PC-3 (cell line): Measurements from ENCODE around the gene PTPN1. TPM values are rescaled to one million over a fixed set of nuclear protein-coding genes. Genes with fewer than 3 reads are reported as not detected.

Experiments
- ATAC-seq: fragments of 200-7000 bp; cut with Tn5 transposase; 2 replicates; pipeline ENCODE4 v1.9.1; 2020; ENCODE audit warnings: mild to moderate bottlenecking, moderate library complexity
- BruUV-seq: library from RNA; stranded (reverse); fragments of 400-500 nt; replicated peaks from 2 replicates; lab custom pipeline; 2021; lab: Mats Ljungman, UMichigan
- CTCF ChIA-PET: fragments of 300-600 bp; sonication (Branson Sonifier 250); formaldehyde crosslinking; loops from one replicate; lab custom pipeline; 2022; ENCODE audit warnings: antibody characterized with exemption; lab: Charles Lee
- POLR2A ChIA-PET: fragments of 300-600 bp; sonication (Branson Sonifier 250); formaldehyde crosslinking; loops from one replicate; lab custom pipeline; 2022; ENCODE audit warnings: antibody characterized with exemption; ENCODE audit not compliant: unreplicated experiment; lab: Charles Lee
- DNase-seq: peaks from one replicate; pipeline ENCODE4 v3.0.0-alpha.2; 2015
- H2AFZ ChIP-seq: fragments of 300-600 bp; sonication (generic); 2 replicates; pipeline ENCODE4 v1.6.0; 2016; ENCODE audit warnings: antibody characterized with exemption, low read length
- H3F3A ChIP-seq: fragments of 300-600 bp; sonication (generic); one replicate; pipeline ENCODE4 v1.6.0; 2017; ENCODE audit warnings: antibody characterized with exemption, low read length, control low read depth, mild to moderate bottlenecking; ENCODE audit not compliant: unreplicated experiment
- H3K27ac ChIP-seq: fragments of 300-600 bp; sonication (generic); 2 replicates; pipeline ENCODE4 v1.5.1; 2016; ENCODE audit warnings: mild to moderate bottlenecking, low read length
- H3K27me3 ChIP-seq: fragments of 300-600 bp; sonication (generic); 2 replicates; pipeline ENCODE4 v1.6.1; 2016; ENCODE audit warnings: low read length, mixed read lengths
- H3K36me3 ChIP-seq: fragments of 300-600 bp; sonication (generic); 2 replicates; pipeline ENCODE4 v1.6.1; 2016; ENCODE audit warnings: low read depth, mixed run types, low read length, mixed read lengths
- H3K4me1 ChIP-seq: fragments of 300-600 bp; sonication (generic); 2 replicates; pipeline ENCODE4 v1.5.1; 2016; ENCODE audit warnings: low read length; ENCODE audit not compliant: insufficient read depth
- H3K4me2 ChIP-seq: fragments of 300-600 bp; sonication (generic); 2 replicates; pipeline ENCODE4 v1.6.0; 2016; ENCODE audit warnings: low read length
- H3K4me3 ChIP-seq: fragments of 300-600 bp; sonication (generic); 2 replicates; pipeline ENCODE4 v1.5.1; 2016; ENCODE audit warnings: mild to moderate bottlenecking, low read length, mixed read lengths
- H3K79me2 ChIP-seq: fragments of 300-600 bp; sonication (generic); 2 replicates; pipeline ENCODE4 v1.6.1; 2017; ENCODE audit warnings: low read length, mixed read lengths
- H3K9ac ChIP-seq: fragments of 300-600 bp; sonication (generic); 2 replicates; pipeline ENCODE4 v1.6.0; 2016; ENCODE audit warnings: mild to moderate bottlenecking, low read length
- H3K9me2 ChIP-seq: fragments of 300-600 bp; sonication (generic); replicated peaks from 2 replicates; pipeline ENCODE4 v1.6.1; 2016; ENCODE audit warnings: mixed run types, low read length, mixed read lengths
- H3K9me3 ChIP-seq: fragments of 300-600 bp; sonication (generic); 2 replicates; pipeline ENCODE4 v1.6.1; 2016; ENCODE audit warnings: low read length, mixed read lengths
- H4K20me1 ChIP-seq: fragments of 300-600 bp; sonication (generic); 2 replicates; pipeline ENCODE4 v1.6.1; 2016; ENCODE audit warnings: low read length, mixed read lengths
- EZH2 ChIP-seq: fragments of 300-600 bp; sonication (generic); IDR thresholded peaks from one replicate; pipeline ENCODE4 v1.6.1; 2017; ENCODE audit warnings: antibody characterized with exemption, mild to moderate bottlenecking, low read length; ENCODE audit not compliant: unreplicated experiment
- EZH2phosphoT487 ChIP-seq: fragments of 300-600 bp; sonication (generic); IDR thresholded peaks from 2 replicates; pipeline ENCODE4 v1.6.1; 2018; ENCODE audit warnings: mild to moderate bottlenecking, antibody characterized with exemption, low read length, borderline replicate concordance
- intact Hi-C: fragments of 100-400 bp; cut with micrococcal nuclease; formaldehyde crosslinking; loops from 2 replicates; pipeline ENCODE4 v1.9.0; 2023
- total RNA-seq: library from RNA; depleted of rRNA; stranded (reverse); fragments of >200 nt; gene quantifications from 2 replicates; pipeline ENCODE4 v1.2.3, GENCODE V29; 2014
- TF ChIP-seq, protein P1 (sequence below): fragments of 300-600 bp; sonication (generic); conservative IDR thresholded peaks from 2 replicates; pipeline ENCODE4 v1.5.1; 2017; ENCODE audit warnings: antibody characterized with exemption, low read depth, mild to moderate bottlenecking, low read length

PTPN1 gene
- total RNA-seq, 1 experiment from 2014 or later: 47.7 TPM

DNA sequence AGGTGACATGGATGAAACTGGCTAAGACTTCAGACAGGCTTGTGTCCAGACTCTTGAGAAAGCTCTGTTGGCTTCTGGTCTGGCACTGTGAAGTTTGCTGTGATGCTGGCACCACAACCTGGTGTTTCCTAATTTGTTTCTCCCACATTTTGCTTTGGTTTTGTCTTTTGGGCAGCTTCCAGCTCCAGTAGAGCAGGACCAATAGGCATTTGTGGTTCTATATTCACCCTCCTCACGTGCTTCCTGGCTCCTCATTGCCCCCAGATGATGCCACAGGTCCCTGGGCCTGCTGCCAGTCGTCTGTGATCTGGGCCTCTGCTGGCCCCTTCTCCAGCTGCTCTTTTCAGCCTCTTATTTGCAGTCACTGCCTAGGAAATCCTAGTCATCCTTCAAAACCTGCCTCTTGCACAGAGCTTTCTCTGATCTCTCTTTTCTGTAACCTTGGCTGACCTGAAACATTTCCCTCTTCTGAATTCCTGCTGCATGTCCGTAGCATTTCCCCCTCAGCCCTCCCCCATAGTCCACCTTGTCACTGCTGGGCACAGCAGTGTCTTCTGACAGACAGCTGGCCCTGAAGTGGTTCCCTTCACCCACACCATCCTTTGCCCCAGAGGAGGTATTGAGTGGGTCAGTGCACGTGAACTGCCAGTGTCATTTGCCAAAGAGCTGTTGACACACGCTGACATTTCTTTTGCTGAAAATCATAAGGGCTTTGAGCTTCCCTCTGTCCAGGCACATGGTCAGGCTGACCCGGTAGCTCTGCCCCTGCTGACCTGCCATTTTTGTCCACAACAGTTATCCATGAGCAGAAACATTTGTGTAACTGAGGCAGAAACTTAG is 63.0 kb downstream of the PTPN1 start:
- TF ChIP-seq EZH2: no peak
- TF ChIP-seq, protein P1, sequence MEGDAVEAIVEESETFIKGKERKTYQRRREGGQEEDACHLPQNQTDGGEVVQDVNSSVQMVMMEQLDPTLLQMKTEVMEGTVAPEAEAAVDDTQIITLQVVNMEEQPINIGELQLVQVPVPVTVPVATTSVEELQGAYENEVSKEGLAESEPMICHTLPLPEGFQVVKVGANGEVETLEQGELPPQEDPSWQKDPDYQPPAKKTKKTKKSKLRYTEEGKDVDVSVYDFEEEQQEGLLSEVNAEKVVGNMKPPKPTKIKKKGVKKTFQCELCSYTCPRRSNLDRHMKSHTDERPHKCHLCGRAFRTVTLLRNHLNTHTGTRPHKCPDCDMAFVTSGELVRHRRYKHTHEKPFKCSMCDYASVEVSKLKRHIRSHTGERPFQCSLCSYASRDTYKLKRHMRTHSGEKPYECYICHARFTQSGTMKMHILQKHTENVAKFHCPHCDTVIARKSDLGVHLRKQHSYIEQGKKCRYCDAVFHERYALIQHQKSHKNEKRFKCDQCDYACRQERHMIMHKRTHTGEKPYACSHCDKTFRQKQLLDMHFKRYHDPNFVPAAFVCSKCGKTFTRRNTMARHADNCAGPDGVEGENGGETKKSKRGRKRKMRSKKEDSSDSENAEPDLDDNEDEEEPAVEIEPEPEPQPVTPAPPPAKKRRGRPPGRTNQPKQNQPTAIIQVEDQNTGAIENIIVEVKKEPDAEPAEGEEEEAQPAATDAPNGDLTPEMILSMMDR: no peak
- no TSS peak for BruUV-seq
- no peaks in the 10 kb centered on the region for H3K27me3 ChIP-seq
- no peak overlapping the region for H3K4me3 ChIP-seq
- H3K27ac ChIP-seq: no peak overlapping the region
- CTCF ChIA-PET: interaction anchor here (0.6 kb wide), 1 partner anchor 81 kb away, joined by 8 read pairs; no protein-coding TSS in a partner anchor
- H3K9me2 ChIP-seq: no peaks in the 10 kb centered on the region
- H3K4me1 ChIP-seq: no peaks in the 10 kb centered on the region
- ATAC-seq (no peak), DNase-seq (no peak)
- H3K79me2 ChIP-seq: no peaks in the 10 kb centered on the region
- H4K20me1 ChIP-seq: no peaks in the 10 kb centered on the region
- H3K9ac ChIP-seq: no peak overlapping the region
- POLR2A ChIA-PET: interaction anchor here (0.7 kb wide), 1 partner anchor 384 kb away, joined by 7 read pairs; no protein-coding TSS in a partner anchor
- H3F3A ChIP-seq: no peaks in the 10 kb centered on the region
- no peak overlapping the region for H2AFZ ChIP-seq
- no peak overlapping the region for H3K4me2 ChIP-seq
- H3K9me3 ChIP-seq: no peaks in the 10 kb centered on the region
- intact Hi-C loops: no loop called here
- peaks cover 38% of the 10 kb centered on the region for H3K36me3 ChIP-seq

DNA sequence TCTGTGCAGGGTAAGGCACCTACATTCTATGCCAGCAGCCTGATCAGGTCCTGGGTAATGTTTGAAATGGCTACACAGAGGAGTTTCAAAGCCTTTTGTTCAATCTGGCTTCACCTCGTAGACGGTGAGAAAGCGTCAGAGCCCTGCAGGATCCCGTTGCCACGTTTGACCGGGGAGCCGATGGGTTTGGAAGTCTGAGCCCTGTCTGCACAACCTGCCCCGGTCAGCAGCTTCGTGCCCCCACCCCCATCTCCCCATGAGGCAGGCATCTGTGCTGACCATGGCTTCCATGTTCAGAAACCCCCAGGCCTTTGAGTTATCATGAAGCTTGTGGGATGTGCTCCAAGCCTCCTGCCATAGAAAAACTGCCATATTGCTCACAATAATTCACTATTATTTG is 63.9 kb downstream of the PTPN1 start:
- no TSS peak for BruUV-seq
- no peak overlapping the region for H3K4me2 ChIP-seq
- TF ChIP-seq, protein P1: no peak
- no peak for TF ChIP-seq EZH2
- TF ChIP-seq EZH2phosphoT487: no peak
- no peak overlapping the region for H3K4me3 ChIP-seq
- peaks cover 40% of the 10 kb centered on the region for H3K36me3 ChIP-seq
- intact Hi-C loops: no loop called here
- no peak for ATAC-seq
- ChIA-PET POLR2A (interaction anchor here (0.7 kb wide), 1 partner anchor 385 kb away, joined by 7 read pairs; no protein-coding TSS in a partner anchor), CTCF (interaction anchor here (0.5 to 0.7 kb wide), 2 partner anchors 35 to 96 kb away, joined by 3 to 5 read pairs; no protein-coding TSS in a partner anchor)
- H3F3A ChIP-seq: no peaks in the 10 kb centered on the region
- no peak overlapping the region for H3K27ac ChIP-seq
- no peaks in the 10 kb centered on the region for H3K9me3 ChIP-seq
- DNase-seq: no peak
- H2AFZ ChIP-seq: no peak overlapping the region
- no peaks in the 10 kb centered on the region for H4K20me1 ChIP-seq
- H3K79me2 ChIP-seq: no peaks in the 10 kb centered on the region
- H3K9ac ChIP-seq: no peak overlapping the region
- no peaks in the 10 kb centered on the region for H3K27me3 ChIP-seq
- H3K4me1 ChIP-seq: no peaks in the 10 kb centered on the region
- H3K9me2 ChIP-seq: no peaks in the 10 kb centered on the region

DNA sequence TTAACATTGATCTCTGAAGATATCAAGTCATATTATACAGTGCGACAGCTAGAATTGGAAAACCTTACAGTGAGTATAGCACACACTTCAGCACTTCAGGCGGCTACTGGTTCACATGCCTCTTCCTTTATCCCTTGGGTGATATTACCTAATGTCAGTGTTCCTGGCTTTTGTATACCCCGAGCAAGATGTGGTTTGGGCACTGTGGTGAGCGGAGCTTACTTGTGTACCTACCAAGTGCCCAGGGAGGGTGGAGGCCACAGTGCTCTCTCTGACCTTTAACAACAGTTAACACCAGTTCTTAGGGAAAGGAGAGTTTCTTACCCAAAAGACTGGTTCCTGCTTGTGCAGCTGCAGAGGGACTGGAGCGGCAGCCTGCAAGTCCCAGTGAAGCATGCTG is 64.4 kb downstream of the PTPN1 start:
- Histone ChIP-seq H3K27me3 (no peaks in the 10 kb centered on the region), H3K27ac (no peak overlapping the region), H3F3A (no peaks in the 10 kb centered on the region), H2AFZ (no peak overlapping the region), H3K79me2 (no peaks in the 10 kb centered on the region), H3K4me2 (no peak overlapping the region), H3K4me3 (no peak overlapping the region), H3K9me2 (no peaks in the 10 kb centered on the region), H3K36me3 (peaks cover 43% of the 10 kb centered on the region), H4K20me1 (no peaks in the 10 kb centered on the region), H3K4me1 (no peaks in the 10 kb centered on the region), H3K9me3 (no peaks in the 10 kb centered on the region), H3K9ac (no peak overlapping the region)
- intact Hi-C loops: no loop called here
- DNase-seq (no peak), ATAC-seq (no peak)
- ChIA-PET CTCF (interaction anchor here (0.5 to 0.7 kb wide), 3 partner anchors 36 to 226 kb away, joined by 3 to 5 read pairs (median 4); no protein-coding TSS in a partner anchor), POLR2A (no interaction called here)
- no TSS peak for BruUV-seq
- TF ChIP-seq EZH2phosphoT487: no peak
- TF ChIP-seq, protein P1: no peak
- no peak for TF ChIP-seq EZH2
